Measurements from ENCODE around the gene TFF3.

Gene TFF3

DNA sequence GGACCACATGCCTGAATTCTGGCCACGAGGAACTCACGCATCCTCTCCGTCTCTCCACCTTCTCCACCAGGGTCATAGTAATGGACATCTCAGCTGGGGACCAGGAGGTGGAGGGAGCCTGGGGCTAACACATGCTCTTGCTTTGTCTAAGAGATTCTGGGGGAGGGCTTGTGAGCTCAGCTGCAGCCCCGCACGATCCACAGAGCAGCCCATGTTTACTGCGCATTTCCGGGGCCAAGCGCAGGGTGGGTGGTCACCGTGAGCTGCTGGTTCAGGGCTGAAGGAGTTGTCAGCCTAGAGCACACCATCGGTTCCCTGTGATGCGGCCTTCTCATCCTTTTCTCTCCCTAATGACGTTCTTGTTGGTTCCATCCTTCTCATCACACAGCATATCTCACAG lies 43.1 kb upstream of the TFF3 start:
- Histone ChIP-seq H2BK120ac (ENCODE audit: low read depth, low read length) (no peak overlapping the region), H2AK5ac (ENCODE audit: low read length, severe bottlenecking) (no peak overlapping the region), H3K36me3 (ENCODE audit: control insufficient read depth in 1 of 2, insufficient read depth in 2 of 2, low read depth in 1 of 2, low read length in 2 of 2) (no peaks in the 10 kb centered on the region), H3K14ac (ENCODE audit: low read length in 2 of 2) (no peak overlapping the region), H2AFZ (ENCODE audit: low read depth, low read length) (no peak overlapping the region), H4K91ac (ENCODE audit: low read length) (no peak overlapping the region), H3K27me3 (ENCODE audit: control insufficient read depth in 1 of 2, insufficient read depth in 1 of 2, low read length in 2 of 2) (peaks cover 23 to 25% of the 10 kb centered on the region in 2 experiments), H3K18ac (ENCODE audit: low read depth in 1 of 2, low read length in 2 of 2) (no peak overlapping the region), H3K23ac (ENCODE audit: low read length in 2 of 2) (no peak overlapping the region), H3K4me3 (ENCODE audit: insufficient read depth in 1 of 2, low read depth in 1 of 2, low read length in 2 of 2) (no peak overlapping the region), H2BK12ac (ENCODE audit: low read length in 2 of 2) (no peak overlapping the region), H3K4me1 (ENCODE audit: control insufficient read depth, insufficient read depth, low read depth, low read length) (peaks cover 2% of the 10 kb centered on the region), H2BK5ac (ENCODE audit: low read depth, low read length, poor library complexity, severe bottlenecking) (no peak overlapping the region), H3K9ac (ENCODE audit: low read length) (no peak overlapping the region), H3K79me1 (replicated peaks; ENCODE audit: low read length, poor library complexity, severe bottlenecking) (no peaks in the 10 kb centered on the region), H3K4me2 (ENCODE audit: low read length, poor library complexity, severe bottlenecking) (no peak overlapping the region), H4K8ac (ENCODE audit: low read length) (no peak overlapping the region), H2BK15ac (ENCODE audit: low read depth, poor library complexity, severe bottlenecking) (no peak overlapping the region), H3K9me3 (ENCODE audit: control insufficient read depth, low read length) (peaks cover 13% of the 10 kb centered on the region), H3K4ac (ENCODE audit: low read depth in 1 of 2, low read length in 2 of 2) (no peak overlapping the region), H3K27ac (ENCODE audit: low read length, poor library complexity, severe bottlenecking) (no peak overlapping the region)
- no peak for DNase-seq
- WGBS: 86% methylated on average over 9 of the region's 12 CpGs

DNA sequence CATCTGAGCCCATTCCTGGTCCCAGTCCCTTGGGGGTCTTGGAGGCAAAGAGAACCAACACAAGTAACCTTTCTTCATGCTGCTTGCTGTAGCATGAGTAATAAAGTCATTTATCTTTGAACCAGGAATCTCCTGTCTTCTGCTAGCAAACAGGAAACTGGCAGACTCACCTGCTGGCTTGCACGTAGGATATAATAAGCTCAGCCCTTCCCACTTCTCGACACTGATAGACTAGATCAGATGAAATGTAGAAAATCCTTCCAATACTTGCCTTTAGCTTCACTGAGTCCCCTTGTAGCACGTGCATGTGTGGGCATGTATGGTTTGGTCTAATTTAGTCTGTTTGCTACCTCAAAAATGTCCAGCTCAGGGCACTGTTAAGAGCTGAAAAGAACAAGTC lies 42.1 kb upstream of the TFF3 start:
- no peak overlapping the region for H4K91ac ChIP-seq (ENCODE audit: low read length)
- H3K23ac ChIP-seq (ENCODE audit: low read length in 2 of 2): no peak overlapping the region
- DNase-seq: no peak
- H2BK12ac ChIP-seq (ENCODE audit: low read length in 2 of 2): no peak overlapping the region
- H3K27me3 ChIP-seq (ENCODE audit: control insufficient read depth in 1 of 2, insufficient read depth in 1 of 2, low read length in 2 of 2): peaks cover 17 to 19% of the 10 kb centered on the region in 2 experiments
- H3K4me1 ChIP-seq (ENCODE audit: control insufficient read depth, insufficient read depth, low read depth, low read length): peaks cover 2% of the 10 kb centered on the region
- H3K9ac ChIP-seq (ENCODE audit: low read length): no peak overlapping the region
- no peak overlapping the region for H3K4ac ChIP-seq (ENCODE audit: low read depth in 1 of 2, low read length in 2 of 2)
- no peaks in the 10 kb centered on the region for H3K79me1 ChIP-seq (replicated peaks; ENCODE audit: low read length, poor library complexity, severe bottlenecking)
- no peak overlapping the region for H3K4me3 ChIP-seq (ENCODE audit: insufficient read depth in 1 of 2, low read depth in 1 of 2, low read length in 2 of 2)
- no peak overlapping the region for H2BK120ac ChIP-seq (ENCODE audit: low read depth, low read length)
- H3K36me3 ChIP-seq (ENCODE audit: control insufficient read depth in 1 of 2, insufficient read depth in 2 of 2, low read depth in 1 of 2, low read length in 2 of 2): no peaks in the 10 kb centered on the region
- no peak overlapping the region for H3K14ac ChIP-seq (ENCODE audit: low read length in 2 of 2)
- H4K8ac ChIP-seq (ENCODE audit: low read length): no peak overlapping the region
- H2BK15ac ChIP-seq (ENCODE audit: low read depth, poor library complexity, severe bottlenecking): no peak overlapping the region
- H2AFZ ChIP-seq (ENCODE audit: low read depth, low read length): no peak overlapping the region
- H3K9me3 ChIP-seq (ENCODE audit: control insufficient read depth, low read length): peaks cover 13% of the 10 kb centered on the region
- no peak overlapping the region for H3K4me2 ChIP-seq (ENCODE audit: low read length, poor library complexity, severe bottlenecking)
- no peak overlapping the region for H3K18ac ChIP-seq (ENCODE audit: low read depth in 1 of 2, low read length in 2 of 2)
- no peak overlapping the region for H3K27ac ChIP-seq (ENCODE audit: low read length, poor library complexity, severe bottlenecking)
- no peak overlapping the region for H2AK5ac ChIP-seq (ENCODE audit: low read length, severe bottlenecking)
- WGBS: 48% methylated on average over 2 of the region's 3 CpGs
- no peak overlapping the region for H2BK5ac ChIP-seq (ENCODE audit: low read depth, low read length, poor library complexity, severe bottlenecking)

DNA sequence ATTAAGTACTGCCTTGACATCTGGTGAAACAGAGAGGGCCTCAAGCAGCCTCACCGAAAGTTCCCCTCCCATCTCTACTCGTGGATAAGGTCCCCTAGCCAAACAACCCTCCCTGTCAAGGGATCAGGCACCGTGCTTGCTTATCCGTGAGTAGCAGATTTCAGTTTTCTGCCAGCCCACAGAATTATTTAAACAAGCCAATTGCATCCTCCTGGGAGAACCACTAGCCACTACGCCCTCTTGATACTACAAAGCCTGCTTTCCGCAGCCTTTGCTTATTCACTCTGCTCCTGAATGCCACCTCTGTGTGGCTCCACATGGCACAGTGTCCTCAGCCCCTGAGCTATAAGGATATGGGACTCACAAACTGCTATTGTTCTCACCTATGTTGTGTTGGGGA lies 41.4 kb upstream of the TFF3 start:
- 56% methylated on average over 6 of the region's 6 CpGs for WGBS

DNA sequence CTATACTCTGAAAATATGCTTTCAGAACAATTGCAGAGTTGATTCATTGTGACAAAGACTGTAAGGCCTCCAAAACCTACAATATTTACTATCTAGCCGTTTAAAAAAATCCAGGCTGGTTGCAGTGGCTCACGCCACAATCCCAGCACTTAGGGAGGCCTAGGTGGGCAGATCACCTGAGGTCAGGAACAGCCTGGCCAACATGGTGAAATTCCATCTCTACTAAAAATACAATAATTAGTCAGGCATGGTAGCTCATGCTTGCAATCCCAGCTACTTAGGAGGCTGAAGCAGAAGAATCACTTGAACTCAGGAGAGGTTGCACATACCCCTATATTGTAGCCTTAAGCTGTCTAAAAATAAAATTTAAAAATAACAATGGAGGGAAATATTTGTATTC lies 40.8 kb upstream of the TFF3 start:
- H2BK15ac ChIP-seq (ENCODE audit: low read depth, poor library complexity, severe bottlenecking): no peak overlapping the region
- no peak overlapping the region for H2BK120ac ChIP-seq (ENCODE audit: low read depth, low read length)
- H3K4me2 ChIP-seq (ENCODE audit: low read length, poor library complexity, severe bottlenecking): no peak overlapping the region
- no peak overlapping the region for H2BK5ac ChIP-seq (ENCODE audit: low read depth, low read length, poor library complexity, severe bottlenecking)
- H3K27ac ChIP-seq (ENCODE audit: low read length, poor library complexity, severe bottlenecking): no peak overlapping the region
- no peak overlapping the region for H3K9ac ChIP-seq (ENCODE audit: low read length)
- H4K8ac ChIP-seq (ENCODE audit: low read length): no peak overlapping the region
- no peak overlapping the region for H3K4ac ChIP-seq (ENCODE audit: low read depth in 1 of 2, low read length in 2 of 2)
- H3K4me1 ChIP-seq (ENCODE audit: control insufficient read depth, insufficient read depth, low read depth, low read length): peaks cover 2% of the 10 kb centered on the region
- H4K91ac ChIP-seq (ENCODE audit: low read length): no peak overlapping the region
- H3K27me3 ChIP-seq (ENCODE audit: control insufficient read depth in 1 of 2, insufficient read depth in 1 of 2, low read length in 2 of 2): peaks cover 8 to 10% of the 10 kb centered on the region in 2 experiments
- no peak overlapping the region for H3K23ac ChIP-seq (ENCODE audit: low read length in 2 of 2)
- no peak overlapping the region for H3K14ac ChIP-seq (ENCODE audit: low read length in 2 of 2)
- no peak for DNase-seq
- no peak overlapping the region for H2AK5ac ChIP-seq (ENCODE audit: low read length, severe bottlenecking)
- H2BK12ac ChIP-seq (ENCODE audit: low read length in 2 of 2): no peak overlapping the region
- WGBS: 83% methylated on average over 2 of the region's 2 CpGs
- H3K9me3 ChIP-seq (ENCODE audit: control insufficient read depth, low read length): peaks cover 13% of the 10 kb centered on the region
- H3K18ac ChIP-seq (ENCODE audit: low read depth in 1 of 2, low read length in 2 of 2): no peak overlapping the region
- no peak overlapping the region for H3K4me3 ChIP-seq (ENCODE audit: insufficient read depth in 1 of 2, low read depth in 1 of 2, low read length in 2 of 2)
- no peak overlapping the region for H2AFZ ChIP-seq (ENCODE audit: low read depth, low read length)
- H3K79me1 ChIP-seq (replicated peaks; ENCODE audit: low read length, poor library complexity, severe bottlenecking): no peaks in the 10 kb centered on the region
- no peaks in the 10 kb centered on the region for H3K36me3 ChIP-seq (ENCODE audit: control insufficient read depth in 1 of 2, insufficient read depth in 2 of 2, low read depth in 1 of 2, low read length in 2 of 2)

More for the DNA sequence above, 41.4 kb upstream of the TFF3 start:
- Histone ChIP-seq H3K18ac (ENCODE audit: low read depth in 1 of 2, low read length in 2 of 2) (no peak overlapping the region), H2BK5ac (ENCODE audit: low read depth, low read length, poor library complexity, severe bottlenecking) (no peak overlapping the region), H3K4me1 (ENCODE audit: control insufficient read depth, insufficient read depth, low read depth, low read length) (peaks cover 2% of the 10 kb centered on the region), H3K23ac (ENCODE audit: low read length in 2 of 2) (no peak overlapping the region), H3K4me2 (ENCODE audit: low read length, poor library complexity, severe bottlenecking) (no peak overlapping the region), H4K91ac (ENCODE audit: low read length) (no peak overlapping the region), H2BK12ac (ENCODE audit: low read length in 2 of 2) (no peak overlapping the region), H2BK15ac (ENCODE audit: low read depth, poor library complexity, severe bottlenecking) (no peak overlapping the region), H3K79me1 (replicated peaks; ENCODE audit: low read length, poor library complexity, severe bottlenecking) (no peaks in the 10 kb centered on the region), H2AFZ (ENCODE audit: low read depth, low read length) (no peak overlapping the region), H3K27me3 (ENCODE audit: control insufficient read depth in 1 of 2, insufficient read depth in 1 of 2, low read length in 2 of 2) (peaks cover 11 to 15% of the 10 kb centered on the region in 2 experiments), H3K27ac (ENCODE audit: low read length, poor library complexity, severe bottlenecking) (no peak overlapping the region), H3K4ac (ENCODE audit: low read depth in 1 of 2, low read length in 2 of 2) (no peak overlapping the region), H3K14ac (ENCODE audit: low read length in 2 of 2) (no peak overlapping the region), H2BK120ac (ENCODE audit: low read depth, low read length) (no peak overlapping the region), H3K4me3 (ENCODE audit: insufficient read depth in 1 of 2, low read depth in 1 of 2, low read length in 2 of 2) (no peak overlapping the region), H3K36me3 (ENCODE audit: control insufficient read depth in 1 of 2, insufficient read depth in 2 of 2, low read depth in 1 of 2, low read length in 2 of 2) (no peaks in the 10 kb centered on the region), H4K8ac (ENCODE audit: low read length) (no peak overlapping the region), H3K9ac (ENCODE audit: low read length) (no peak overlapping the region), H3K9me3 (ENCODE audit: control insufficient read depth, low read length) (peaks cover 13% of the 10 kb centered on the region), H2AK5ac (ENCODE audit: low read length, severe bottlenecking) (no peak overlapping the region)
- no peak for DNase-seq

All from mesenchymal stem cell (in vitro differentiated cells and primary cell).